GM19099 (cell line): ENCODE results near the gene CALML3.

Experiments
- POLR2A ChIP-seq: IDR thresholded peaks from 3 replicates; pipeline ENCODE4 v1.6.1; 2011; ENCODE audit warnings: low read depth; ENCODE audit not compliant: insufficient read length; ENCODE audit errors: extremely low read depth

The CALML3 gene

DNA sequence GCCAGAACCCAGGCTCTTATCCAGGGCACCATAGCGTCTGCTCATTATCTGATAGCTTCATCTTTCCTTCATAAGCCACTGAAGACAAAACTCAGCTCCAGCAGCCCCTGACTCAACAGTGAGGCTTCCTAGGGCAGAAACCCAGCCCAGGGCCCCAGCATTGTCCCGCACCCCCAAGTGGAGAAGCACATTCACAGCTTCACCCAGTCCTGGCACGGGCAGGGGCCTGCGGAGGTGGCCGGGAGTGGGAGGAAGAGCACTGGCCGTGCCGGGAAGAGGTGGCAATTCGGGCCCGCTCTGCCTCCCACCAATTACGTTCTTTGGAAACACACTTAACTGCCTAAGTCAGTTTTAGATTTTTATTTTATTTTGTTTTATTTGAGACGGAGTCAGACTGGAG lies 15.1 kb upstream of the CALML3 start:
- no peak for TF ChIP-seq POLR2A

- TF ChIP-seq POLR2A, result no peak
Measured at GRCh38 chr10:5510281-5511072, 14.3 kb upstream of the CALML3 start.

- no peak for TF ChIP-seq POLR2A
Measured at GRCh38 chr10:5511231-5511884, 13.4 kb upstream of the CALML3 start.

- TF ChIP-seq POLR2A, result no peak
Measured at GRCh38 chr10:5511885-5512280, 12.9 kb upstream of the CALML3 start.

- TF ChIP-seq POLR2A, result no peak
Measured at GRCh38 chr10:5512331-5512730, 12.4 kb upstream of the CALML3 start.

- no peak for TF ChIP-seq POLR2A
Measured at GRCh38 chr10:5512881-5513612, 11.7 kb upstream of the CALML3 start.

DNA sequence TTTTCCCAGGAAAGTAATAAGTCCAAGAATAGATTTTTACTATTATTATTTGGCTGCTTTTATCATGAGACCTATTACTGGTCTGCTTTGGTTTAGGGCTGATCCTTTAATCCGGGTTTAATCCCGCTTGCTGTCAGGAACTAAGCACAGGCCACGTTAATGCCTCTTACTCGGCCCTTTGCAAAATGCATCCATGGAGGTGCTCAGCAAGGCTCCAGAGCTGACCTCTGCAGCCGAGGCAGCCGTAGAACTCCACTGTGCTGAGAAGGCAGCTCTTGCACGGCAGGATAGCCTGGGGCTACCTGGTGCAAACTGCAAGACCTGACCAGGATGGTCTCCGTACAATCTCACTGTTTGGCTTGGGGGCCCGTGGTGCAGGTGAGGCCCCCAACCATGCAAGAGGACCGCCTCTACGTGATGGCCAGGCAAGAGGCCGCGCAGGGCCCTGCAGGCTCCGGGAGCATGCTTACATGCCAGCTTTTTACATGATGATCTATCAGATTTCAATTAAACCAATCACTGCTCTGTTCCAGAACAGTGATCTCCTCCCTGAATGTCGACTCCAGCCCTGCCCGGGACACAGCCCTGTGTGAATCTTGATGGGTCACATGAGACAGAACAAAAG lies 10.4 kb upstream of the CALML3 start:
- TF ChIP-seq POLR2A, result no peak

DNA sequence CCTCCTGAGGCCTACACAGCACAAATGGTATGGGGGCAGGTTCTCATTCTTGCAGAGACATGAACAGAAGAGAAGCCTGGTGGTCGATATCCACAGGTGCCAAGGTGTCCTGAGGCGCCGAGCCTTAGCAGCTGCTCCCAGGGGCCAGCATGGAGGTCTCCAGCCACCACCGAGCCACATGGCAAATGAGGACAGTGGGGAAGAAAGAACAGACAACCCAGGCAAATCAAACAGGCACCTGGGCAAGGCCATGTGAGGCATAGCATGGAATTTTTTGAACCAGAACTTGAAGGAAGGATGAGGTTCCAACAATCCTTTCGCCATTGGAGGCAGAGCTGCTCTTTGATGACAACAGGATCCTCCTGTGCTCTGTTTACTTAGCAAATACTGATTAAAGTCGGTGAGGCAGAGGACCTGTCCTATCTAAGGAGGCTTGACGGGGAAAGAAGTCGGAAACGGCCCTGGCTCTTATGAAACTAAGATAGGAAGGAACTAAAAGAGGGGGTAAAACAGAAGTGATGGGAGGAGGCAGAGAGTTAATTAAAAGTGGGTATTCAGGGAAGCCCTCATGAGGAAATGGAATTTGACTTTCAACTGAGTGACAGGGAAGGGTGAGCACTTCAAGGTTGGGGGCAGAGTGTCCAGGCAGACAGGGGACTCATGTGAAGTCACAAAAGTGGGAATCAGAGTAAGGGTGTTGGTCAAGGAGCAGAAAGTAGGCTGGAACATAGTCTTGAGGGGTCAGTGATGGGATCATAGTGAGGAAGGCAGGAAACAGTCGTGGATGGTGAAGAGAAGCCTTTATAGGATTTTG lies 8.6 kb upstream of the CALML3 start:
- TF ChIP-seq POLR2A, result no peak

DNA sequence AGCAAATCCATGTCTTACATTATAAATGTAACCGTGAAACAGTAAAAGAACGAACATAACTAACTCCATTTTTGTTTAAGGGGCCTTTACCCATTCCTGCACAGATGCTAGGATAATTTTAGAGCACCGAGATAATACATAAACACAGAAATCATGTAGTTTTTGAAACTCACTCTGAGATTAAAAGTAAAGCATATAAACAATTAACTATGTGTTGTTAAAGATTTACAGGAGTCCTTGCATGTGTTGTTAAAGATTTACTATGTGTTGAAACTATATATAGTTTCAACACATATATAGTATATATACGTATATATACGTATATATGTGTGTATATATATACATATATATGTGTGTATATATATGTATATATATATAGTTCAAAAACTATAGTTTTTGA lies 7.2 kb upstream of the CALML3 start:
- no peak for TF ChIP-seq POLR2A

- TF ChIP-seq POLR2A, result no peak
Measured at GRCh38 chr10:5518143-5518542, 6.6 kb upstream of the CALML3 start.

DNA sequence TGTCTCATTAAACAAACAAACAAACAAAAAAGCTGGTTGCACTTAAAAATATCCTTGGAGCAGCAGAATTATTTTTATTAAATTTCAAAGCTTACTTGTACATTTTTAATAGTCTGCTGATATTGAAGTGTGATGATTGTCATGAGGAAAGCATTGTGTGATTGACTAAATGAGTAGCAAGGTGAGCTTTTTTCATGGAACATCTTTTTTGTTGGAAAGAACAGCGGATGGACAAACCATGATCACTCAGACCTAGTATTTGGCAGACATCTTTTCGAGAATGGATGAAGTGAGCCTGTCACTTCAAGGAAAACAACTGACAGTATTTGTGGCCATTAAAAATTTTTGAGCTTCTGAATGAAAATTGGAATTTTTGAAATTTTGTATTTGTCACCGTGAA lies 5.7 kb upstream of the CALML3 start:
- no peak for TF ChIP-seq POLR2A

- no peak for TF ChIP-seq POLR2A
Measured at GRCh38 chr10:5522913-5523560, 1.7 kb upstream of the CALML3 start.

- no peak for TF ChIP-seq POLR2A
Measured at GRCh38 chr10:5523796-5524574, 776 bp upstream of the CALML3 start.
